ENCODE measurements around the gene TSPAN5.

DNA sequence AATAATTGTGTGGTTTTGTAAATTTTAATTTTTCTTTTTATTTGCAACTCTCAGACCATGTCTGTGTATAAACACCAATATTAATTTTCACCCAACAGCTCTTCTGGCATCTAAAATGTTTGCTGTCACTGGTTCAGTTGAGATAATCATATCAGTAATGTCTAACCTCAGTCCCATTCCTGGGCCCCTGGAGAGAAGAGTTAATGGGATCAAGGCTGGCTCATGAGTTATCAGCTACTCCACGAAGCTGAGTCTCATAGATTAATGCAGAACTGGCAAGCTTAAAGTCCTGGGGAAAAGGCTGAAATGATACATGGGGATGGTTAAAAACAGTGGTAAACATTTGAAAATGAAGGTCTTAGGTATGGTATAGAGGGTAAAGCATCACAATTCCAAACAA is 28.4 kb upstream of the TSPAN5 start:
- TF ChIP-seq, protein P1, sequence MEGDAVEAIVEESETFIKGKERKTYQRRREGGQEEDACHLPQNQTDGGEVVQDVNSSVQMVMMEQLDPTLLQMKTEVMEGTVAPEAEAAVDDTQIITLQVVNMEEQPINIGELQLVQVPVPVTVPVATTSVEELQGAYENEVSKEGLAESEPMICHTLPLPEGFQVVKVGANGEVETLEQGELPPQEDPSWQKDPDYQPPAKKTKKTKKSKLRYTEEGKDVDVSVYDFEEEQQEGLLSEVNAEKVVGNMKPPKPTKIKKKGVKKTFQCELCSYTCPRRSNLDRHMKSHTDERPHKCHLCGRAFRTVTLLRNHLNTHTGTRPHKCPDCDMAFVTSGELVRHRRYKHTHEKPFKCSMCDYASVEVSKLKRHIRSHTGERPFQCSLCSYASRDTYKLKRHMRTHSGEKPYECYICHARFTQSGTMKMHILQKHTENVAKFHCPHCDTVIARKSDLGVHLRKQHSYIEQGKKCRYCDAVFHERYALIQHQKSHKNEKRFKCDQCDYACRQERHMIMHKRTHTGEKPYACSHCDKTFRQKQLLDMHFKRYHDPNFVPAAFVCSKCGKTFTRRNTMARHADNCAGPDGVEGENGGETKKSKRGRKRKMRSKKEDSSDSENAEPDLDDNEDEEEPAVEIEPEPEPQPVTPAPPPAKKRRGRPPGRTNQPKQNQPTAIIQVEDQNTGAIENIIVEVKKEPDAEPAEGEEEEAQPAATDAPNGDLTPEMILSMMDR (IDR thresholded peaks at IDR 0.05): no peak
- TF ChIP-seq POLR2A (IDR thresholded peaks at IDR 0.05): no peak

All from heart left ventricle (tissue), 13 donors.